Measurements from ENCODE around the gene SLC7A1. TPM values are rescaled to one million over a fixed set of nuclear protein-coding genes. Genes with fewer than 3 reads are reported as not detected.

Gene SLC7A1
- total RNA-seq, 1 donor from 2014 or later, result 13.8 TPM

DNA sequence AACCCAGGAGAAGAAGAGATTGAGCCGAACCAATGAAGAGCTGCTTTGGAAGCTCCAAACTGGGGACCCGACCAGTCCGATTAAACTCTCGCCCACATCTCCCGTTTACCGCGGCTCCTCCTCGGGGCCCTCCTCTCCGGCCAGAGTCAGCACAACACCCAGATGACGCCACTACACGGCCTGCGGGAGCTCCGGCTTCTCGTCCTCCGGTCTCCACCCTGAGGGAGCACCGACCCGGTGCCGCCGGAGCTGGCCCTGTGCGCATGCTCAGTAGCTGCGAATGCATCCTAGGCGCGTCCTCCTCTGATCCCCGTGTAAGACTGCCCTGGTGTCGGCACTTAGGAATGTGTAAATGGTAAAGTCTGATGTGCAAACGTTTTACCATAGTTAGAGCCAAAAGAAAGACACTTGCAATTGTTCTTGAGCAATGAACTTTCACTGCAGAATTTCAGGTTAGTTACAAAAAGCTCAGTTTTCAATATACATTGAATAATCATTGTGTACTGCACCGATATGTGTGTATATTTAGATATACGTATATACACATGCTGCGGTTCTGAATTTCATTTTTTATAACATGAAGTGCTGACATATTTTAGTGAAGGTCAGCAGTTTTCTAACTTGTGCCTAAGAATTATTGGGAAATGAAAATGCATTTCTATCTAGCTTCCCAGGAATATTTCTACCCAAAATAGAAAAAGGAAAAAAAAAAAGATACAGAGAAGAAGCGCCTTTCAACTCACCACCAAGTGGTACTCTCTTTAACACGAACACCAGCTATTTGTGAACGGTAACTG, 92.2 kb downstream of the SLC7A1 start:
- intact Hi-C loops (cut with micrococcal nuclease), result loop anchor here (10.0 kb wide), 1 partner anchor 612 kb away; no protein-coding TSS in a partner anchor
- ATAC-seq (no peak), DNase-seq (no peak)

DNA sequence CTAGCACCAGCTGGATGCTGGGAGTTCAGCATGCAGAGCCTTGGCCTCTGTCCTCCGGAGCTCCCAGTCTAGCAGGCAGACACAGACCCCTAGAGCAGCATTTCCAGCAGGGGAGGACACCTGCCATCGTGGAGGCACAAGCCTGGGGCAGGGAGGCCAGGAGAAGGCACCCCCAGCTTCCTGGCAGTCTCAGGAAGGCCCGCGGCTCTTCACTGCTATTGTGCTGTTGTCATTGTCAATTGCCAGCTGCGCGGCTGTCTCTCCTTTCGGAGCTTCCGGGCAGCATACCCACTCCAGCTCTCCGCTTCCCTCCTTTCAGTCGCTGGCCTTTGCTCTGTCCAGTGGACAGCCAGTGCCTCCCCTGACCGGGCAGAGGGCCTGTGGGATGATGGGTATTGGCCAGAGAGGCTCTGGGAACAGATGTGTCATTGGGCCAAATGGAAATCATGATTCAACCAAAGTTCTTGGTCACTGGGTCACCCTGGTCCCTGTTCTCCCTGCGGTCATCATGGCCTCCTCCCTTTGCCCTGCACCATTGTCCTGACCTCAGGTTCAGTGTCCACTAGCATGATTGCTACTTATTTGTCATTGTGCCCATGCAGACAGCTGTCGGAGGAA, 93.0 kb downstream of the SLC7A1 start:
- DNase-seq, result no peak
- intact Hi-C loops (cut with micrococcal nuclease), result loop anchor here (10.0 kb wide), 1 partner anchor 612 kb away; no protein-coding TSS in a partner anchor
- no peak for ATAC-seq

DNA sequence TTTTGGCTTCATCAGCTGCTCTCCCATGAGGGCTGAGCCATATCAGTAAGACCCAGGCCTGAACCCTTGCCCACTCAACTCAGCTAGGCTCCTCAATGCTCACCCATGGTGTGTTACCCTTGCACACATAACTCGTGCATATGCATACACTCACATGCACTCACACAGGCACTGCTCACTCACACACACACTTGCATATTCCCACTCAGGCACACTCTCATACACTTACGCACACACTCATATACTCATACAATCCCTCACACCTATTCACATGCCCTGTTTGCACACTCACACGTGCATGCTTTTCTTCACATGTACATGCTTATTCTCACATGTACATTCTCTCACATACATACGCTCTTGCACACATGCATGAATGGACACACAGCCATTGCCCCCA, 93.8 kb downstream of the SLC7A1 start:
- intact Hi-C loops (cut with micrococcal nuclease), result loop anchor here (10.0 kb wide), 1 partner anchor 613 kb away; no protein-coding TSS in a partner anchor

DNA sequence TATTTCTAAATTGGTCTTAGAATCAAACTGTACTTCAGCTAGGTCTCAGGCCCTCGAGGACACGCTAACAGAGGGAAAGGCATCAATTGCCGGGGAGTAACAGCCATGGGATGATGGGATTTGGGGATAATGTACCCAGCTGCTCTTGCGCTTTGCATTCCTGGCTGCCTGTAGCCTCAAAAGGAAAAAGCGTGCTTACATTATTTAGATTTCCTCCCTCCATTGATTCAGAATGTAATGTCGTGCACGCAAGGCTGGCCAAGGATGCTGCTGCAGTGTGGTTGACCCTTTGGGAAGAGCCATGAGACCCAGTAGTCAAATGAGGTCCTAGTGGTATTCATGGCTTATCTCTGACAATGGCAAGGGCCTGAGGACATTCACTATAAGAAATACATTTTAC, 95.1 kb downstream of the SLC7A1 start:
- ATAC-seq (no peak), DNase-seq (no peak)
- intact Hi-C loops (cut with micrococcal nuclease), result loop anchor here (10.0 kb wide), 1 partner anchor 614 kb away; no protein-coding TSS in a partner anchor

More for the DNA sequence above, 93.8 kb downstream of the SLC7A1 start:
- no peak for ATAC-seq
- no peak for DNase-seq

DNA sequence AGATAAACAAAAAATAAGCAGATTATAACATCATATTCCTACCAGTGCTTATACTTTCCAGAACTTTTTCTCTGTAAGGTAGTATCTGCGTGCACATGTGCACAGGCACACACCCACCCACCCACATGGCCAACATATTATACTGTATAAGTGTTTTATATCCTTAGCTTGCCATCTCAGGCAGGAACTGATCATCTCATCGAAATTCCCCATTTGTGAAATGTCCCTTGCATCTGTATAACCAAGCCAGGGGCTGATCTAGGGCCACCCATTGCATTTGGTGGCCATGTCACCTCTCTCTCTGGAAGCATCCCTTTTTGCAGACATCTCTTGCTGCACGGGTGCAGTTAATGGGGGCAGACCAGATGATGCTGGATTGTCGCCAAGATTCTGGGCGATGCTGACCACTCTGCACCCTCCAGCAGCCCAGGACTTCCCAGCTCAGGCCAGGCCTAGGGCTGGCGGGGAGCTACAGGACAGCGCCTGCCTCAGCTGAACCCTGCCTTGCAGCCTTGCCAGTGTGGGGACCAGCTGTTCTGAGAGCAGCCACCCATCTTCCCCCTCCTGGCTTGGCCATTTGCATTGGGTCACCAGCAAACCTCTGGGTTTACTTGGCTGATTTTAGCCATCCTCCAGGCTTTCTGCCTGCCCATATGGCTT, 95.9 kb downstream of the SLC7A1 start:
- intact Hi-C loops (cut with micrococcal nuclease), result loop anchor here (10.0 kb wide), 1 partner anchor 615 kb away; no protein-coding TSS in a partner anchor
- no peak for ATAC-seq
- no peak for DNase-seq

DNA sequence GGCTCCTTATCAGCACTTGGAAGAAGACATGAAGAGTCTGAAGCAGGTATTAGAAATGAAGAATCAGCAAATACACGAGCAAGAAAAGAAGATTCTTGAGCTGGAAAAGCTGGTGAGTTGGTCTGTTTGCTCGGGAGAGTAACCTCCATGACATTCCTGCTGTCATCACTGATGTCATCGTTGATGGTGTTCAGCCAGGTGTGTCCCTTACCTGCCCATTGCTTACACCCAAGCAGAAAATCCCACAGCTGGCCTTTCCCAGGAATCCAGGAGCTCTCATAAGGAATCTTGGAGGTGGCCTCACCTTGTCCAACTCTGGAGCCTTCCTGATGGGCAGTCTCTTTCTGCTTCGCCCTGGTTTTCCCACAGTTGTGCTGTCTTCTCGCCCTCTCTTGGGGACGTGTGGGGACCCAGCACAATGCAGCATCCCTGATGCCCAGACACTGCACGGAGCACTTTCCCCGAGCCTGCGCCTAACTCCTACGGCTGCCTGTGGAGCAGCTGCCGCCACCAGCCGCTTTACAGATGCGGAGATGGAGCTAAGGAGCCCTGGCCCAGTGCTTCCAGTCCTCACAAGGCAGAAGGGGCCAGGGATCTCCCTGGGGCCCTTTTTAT, 97.0 kb downstream of the SLC7A1 start:
- no peak for DNase-seq
- intact Hi-C loops (cut with micrococcal nuclease), result no loop called here
- ATAC-seq, result no peak

DNA sequence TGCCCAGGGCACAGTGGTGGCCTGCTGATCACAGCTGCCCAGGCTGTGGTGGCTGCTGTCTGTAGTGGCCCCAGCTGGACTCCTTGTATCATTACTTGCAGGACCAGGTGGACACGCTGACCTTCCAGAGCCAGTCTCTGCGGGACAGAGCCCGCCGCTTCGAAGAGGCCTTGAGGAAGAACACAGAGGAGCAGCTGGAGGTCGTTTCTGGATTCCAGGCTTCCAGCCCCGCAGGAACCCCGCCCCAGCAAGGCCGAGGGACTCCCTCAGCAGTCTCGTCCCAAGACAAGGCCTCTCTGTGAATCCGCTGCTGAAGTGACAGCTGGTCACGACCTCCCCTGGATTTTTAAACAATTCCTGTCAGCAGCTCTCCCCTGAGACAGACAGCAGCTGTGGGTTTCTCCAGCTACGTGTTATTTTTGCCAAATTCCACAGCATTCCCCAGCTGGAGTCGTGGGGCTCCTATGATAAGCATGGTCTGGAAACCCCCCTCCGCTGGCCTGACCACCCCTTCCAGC, 98.3 kb downstream of the SLC7A1 start:
- ATAC-seq, result peak; percentile 88
- intact Hi-C loops (cut with micrococcal nuclease), result no loop called here
- DNase-seq, result peak; percentile 89

DNA sequence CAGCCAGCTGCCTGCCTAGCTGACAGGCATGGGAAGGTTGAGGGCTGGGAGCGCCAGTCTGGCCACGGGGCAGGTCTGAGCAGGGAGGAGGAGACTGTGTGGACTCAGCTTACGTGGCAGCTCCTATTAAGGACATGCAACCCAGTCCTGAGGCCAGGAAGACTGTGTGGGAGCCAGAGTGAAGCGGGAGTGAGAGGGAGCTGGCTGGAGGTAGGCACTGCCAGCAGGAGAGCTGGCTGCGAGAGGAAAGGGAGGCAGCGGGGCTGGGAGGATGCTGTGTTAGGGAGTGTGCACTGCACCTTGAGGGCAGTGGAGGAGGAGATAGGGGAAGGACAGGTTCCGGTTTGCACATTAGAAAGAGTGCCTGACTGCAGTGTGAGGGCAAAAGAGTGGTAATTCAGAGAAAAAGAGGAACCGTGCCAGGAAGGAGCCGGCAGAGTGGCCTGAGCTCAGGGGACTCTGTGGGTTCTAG, 99.2 kb downstream of the SLC7A1 start:
- intact Hi-C loops (cut with micrococcal nuclease), result no loop called here
- peak; percentile 78 for ATAC-seq
- DNase-seq, result peak; percentile 79

DNA sequence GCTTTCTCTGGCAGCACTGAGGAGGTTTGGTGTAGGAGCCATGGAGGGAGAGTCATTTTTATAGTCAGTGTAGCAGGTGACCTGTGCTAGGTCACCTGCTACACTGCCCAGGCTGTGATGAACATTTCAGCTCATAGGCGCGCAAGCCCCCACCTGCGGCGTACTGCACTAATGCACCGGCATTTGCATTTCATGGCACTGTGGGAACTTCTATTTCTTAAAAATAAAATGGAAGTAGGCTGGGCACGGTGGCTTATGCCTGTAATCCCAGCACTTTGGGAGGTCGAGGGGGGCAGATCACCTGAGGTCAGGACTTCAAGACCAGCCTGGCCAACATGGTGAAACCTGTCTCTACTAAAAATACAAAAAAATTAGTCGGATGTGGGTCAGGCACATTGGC, 101.0 kb downstream of the SLC7A1 start:
- intact Hi-C loops (cut with micrococcal nuclease), result no loop called here
- no peak for DNase-seq
- no peak for ATAC-seq

DNA sequence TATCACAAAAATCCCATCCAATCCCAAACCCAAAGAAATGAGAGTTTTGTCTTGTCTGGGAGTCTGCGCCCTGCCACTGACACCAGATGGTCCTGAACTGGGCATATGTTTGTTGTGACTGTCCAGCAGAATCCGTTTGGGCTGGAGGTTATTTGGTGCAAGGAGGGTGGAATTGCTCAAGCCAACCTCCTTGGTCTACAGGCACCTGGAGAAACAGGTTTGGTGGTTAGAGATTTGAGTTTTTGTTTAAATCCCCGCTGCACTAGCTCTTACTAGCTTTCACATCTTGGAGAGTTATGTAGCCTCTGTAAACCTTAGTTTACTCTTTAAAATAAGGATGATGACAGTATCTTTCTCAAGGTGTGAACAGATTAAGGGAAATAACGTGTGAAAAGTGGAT, 101.7 kb downstream of the SLC7A1 start:
- ATAC-seq (no peak), DNase-seq (no peak)
- intact Hi-C loops (cut with micrococcal nuclease), result no loop called here

DNA sequence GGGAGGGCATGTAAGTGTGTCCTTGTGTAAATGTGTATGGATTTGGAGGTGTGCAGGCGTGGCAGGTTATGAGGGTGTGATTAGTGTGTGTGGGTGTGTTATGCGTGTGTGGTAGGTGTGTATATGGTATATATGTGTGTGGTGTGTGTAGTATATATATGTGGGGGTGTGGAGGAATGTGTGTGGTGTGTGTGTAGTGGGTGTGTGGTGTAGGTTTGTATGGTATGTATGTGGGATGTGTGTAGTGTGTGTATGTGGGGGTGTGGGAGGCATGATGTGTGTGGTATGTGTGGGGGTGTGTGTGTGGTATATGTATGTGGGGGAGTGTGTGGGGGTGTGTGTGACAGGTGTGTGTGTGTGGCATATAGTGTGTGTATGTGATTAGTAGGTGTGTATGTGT, 104.2 kb downstream of the SLC7A1 start:
- no peak for DNase-seq
- ATAC-seq, result no peak
- intact Hi-C loops (cut with micrococcal nuclease), result no loop called here

DNA sequence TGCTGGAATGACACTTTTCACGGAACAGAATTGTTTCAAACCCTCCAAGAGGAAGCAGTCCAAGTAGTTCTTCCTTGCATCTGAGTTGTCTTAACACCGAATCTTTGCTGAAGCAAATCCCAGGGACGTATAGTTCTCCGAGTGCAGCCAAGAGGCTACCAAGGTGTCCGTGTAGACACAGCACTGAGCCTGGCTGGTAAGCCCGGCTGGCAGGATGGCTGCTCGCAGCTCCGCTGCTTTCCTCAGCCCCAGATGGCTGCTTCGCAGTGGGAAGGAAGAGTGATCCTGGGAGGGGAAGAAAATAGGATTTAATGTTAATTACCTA, 105.0 kb downstream of the SLC7A1 start:
- intact Hi-C loops (cut with micrococcal nuclease), result no loop called here
- ATAC-seq, result no peak
- DNase-seq, result no peak

DNA sequence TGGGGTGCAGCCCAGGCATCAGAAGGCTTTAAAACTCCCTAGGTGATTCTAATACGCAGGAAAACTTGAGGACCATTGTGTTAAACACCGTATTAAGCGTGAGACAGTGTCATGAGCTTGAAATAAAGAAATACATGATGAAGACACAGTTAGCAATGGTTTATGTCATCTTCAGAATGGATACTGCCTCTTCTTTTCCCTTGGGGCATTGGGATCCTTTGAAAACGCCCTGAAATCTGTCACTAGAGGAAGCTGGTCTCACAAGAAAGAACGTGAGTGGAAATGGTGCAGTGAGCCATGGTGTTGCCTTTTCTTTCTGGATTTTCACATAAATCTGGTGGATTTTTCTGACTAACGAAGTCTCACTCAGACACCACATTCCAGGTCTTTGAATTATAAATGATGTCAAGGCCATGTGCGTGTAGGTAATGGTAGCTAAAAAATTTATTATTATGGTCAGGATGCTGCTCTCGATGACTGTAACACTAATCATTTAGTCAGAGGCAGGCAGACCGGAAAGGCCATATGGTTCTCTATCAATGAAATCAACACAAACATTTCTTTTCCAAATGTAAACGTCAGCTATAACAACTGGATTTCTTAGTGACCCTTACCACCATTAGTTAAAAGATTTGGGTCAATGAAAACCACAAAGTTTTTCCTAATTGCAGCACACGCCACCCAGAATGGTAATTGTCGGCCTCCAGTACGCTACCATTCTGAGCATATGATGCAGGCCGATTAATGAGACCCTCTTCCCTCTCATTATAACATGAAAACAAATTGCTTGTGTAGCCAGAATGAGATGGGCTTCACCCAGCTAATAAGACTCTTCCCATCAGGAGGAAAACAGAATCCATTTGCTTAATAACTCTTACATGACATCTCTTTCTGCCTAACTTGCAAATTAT, 105.6 kb downstream of the SLC7A1 start:
- ATAC-seq, result no peak
- DNase-seq, result no peak
- intact Hi-C loops (cut with micrococcal nuclease), result no loop called here

DNA sequence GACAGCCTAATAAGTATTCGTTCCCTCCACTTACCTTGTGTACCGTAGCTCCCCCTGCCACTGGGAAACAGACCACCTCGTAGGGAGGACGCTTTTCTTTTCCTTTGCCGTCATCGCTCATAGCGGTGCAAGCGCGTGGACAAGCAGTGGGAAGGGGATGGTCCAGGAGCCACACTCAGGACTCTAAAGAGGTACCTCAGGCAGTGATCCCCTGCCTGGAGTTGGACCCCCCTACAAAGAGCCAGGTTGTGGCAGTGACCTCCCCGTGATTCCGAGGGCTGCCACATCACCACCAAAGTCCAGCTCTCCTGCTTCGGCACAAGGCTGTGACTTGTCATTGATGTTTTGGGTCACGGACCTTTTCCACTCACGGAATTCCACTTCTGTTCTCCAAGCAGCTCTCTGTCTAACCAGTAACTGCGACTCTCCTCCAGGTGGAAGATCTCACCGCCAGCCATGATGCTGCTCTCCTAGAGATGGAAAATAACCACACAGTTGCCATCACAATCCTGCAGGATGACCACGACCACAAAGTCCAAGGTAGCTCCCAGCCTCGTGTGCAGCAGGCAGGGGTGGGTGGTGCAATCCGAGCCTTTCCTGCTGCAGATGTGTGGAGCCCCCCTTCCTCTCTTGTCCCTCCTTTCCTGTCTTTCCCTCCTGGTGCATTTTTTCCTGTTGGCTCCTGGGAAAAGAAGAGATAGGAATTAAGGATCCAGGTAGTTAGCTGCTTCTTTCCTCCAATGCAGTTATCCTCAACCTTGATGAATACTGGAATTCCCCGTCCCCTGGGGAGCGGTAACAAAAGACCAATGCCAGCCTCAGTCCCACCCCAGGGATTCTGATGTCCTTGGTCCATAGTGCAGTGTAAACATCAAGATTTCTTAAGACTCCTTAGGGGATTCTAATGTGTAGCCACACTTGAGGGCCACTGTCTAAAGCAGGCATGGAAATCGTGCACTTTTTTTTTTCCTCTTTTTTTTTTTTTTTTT, 107.7 kb downstream of the SLC7A1 start:
- ATAC-seq (no peak), DNase-seq (no peak)
- intact Hi-C loops (cut with micrococcal nuclease), result no loop called here

DNA sequence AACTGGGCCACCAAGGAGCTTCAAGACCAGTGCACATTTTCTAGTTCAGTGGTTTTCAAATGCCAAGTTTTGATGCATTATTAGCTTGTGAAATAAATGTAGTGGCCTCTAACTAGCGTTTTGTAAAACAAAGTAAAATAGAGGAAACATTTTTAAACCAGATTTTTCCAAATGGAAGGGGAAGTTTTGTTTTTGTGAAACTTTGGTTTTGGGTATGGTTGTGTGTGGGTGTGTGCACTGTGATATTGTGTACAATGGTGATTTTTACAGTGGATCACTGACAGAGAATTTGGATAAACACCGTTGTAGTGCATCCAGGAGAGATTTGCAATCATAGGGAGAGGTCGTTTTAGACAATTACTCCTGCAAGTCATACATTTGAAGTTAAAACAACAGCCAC, 108.9 kb downstream of the SLC7A1 start:
- no peak for DNase-seq
- intact Hi-C loops (cut with micrococcal nuclease), result no loop called here
- no peak for ATAC-seq

DNA sequence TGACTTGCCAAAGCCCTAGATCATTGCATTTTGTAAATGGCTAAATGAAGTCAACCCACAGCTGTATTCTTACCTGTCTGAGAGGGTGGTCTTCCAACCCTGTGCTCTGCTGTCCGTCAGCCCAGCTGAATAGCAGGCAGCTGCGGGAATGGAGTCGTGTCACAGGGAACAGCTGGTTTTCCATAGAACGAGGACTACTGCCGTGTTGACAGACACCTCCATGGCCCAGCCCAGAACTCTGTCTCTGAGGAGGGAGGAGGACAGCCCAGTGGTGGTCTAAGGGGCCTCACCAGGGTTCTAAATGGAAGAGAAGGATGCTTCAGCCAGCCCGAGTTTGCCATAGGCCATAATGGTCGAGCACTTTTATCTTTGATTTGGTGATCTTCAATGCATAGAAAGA, 110.7 kb downstream of the SLC7A1 start:
- ATAC-seq (no peak), DNase-seq (no peak)
- intact Hi-C loops (cut with micrococcal nuclease), result no loop called here

DNA sequence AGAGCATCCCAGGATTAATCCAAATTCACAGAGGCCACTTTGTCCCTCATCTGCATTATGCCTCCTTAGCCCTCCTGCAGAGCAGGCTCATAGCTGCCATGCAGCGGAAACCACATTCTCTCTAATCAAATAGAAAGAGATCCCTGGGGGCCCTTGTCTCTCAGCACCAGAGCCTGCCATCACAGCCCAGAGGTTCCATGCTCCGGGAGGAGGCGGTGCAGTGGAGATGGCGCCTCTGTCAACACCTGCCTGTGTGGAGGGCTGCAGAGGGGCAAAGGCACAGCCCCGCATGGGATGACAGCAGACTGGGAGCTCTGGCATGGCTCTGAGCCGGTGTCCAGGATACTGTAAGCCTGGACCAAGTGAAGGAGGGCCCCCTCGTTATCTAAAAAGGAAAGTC, 111.3 kb downstream of the SLC7A1 start:
- no peak for DNase-seq
- intact Hi-C loops (cut with micrococcal nuclease), result no loop called here

More for the DNA sequence above, 111.3 kb downstream of the SLC7A1 start:
- no peak for ATAC-seq
